Caki2 (cell line): Measurements from ENCODE around the gene PPP2R1B. TPM values are rescaled to one million over a fixed set of nuclear protein-coding genes. Genes with fewer than 3 reads are reported as not detected.
A peak's percentile ranks its signal among the peaks of the same experiment; 100 is the strongest.

Experiments
- DNase-seq: peaks from one replicate; pipeline ENCODE4 v3.0.0-alpha.2; 2015; ENCODE audit warnings: low read depth
- in situ Hi-C: cut with HindIII; loops from 2 replicates; pipeline ENCODE4 v1.10.0; 2016; ENCODE audit warnings: low sequenced_read_pairs, low pct_unique_long_range_greater_than_20kb, mixed read lengths
- total RNA-seq: library from RNA; depleted of rRNA; stranded (reverse); fragments of >200 nt; shearing (Covaris generic); gene quantifications from 2 replicates; pipeline ENCODE4 v1.2.3, GENCODE V29; 2014; ENCODE audit warnings: low replicate concordance

The PPP2R1B gene
- total RNA-seq, 1 experiment from 2014 or later: 4.7 TPM

GRCh38 chr11:111715142-111715816 is 50.9 kb downstream of the PPP2R1B start:
- in situ Hi-C loops: no loop called here
- no peak for DNase-seq

- in situ Hi-C loops: no loop called here
- DNase-seq: no peak
These were observed 51.7 kb downstream of the PPP2R1B start for GRCh38 chr11:111714522-111714921.

- in situ Hi-C loops: no loop called here
- no peak for DNase-seq
These were observed 58.5 kb downstream of the PPP2R1B start for GRCh38 chr11:111707691-111708067.

GRCh38 chr11:111707039-111707690 is 59.0 kb downstream of the PPP2R1B start:
- DNase-seq: no peak
- in situ Hi-C loops: no loop called here

- no peak for DNase-seq
- in situ Hi-C loops: no loop called here
These were observed 62.6 kb downstream of the PPP2R1B start for GRCh38 chr11:111703576-111703975.

- no peak for DNase-seq
- in situ Hi-C loops: no loop called here
These were observed 63.6 kb downstream of the PPP2R1B start for GRCh38 chr11:111702623-111703022.

GRCh38 chr11:111700162-111700561 is 66.0 kb downstream of the PPP2R1B start:
- no peak for DNase-seq
- in situ Hi-C loops: no loop called here

GRCh38 chr11:111699579-111700156 is 66.5 kb downstream of the PPP2R1B start:
- in situ Hi-C loops: no loop called here
- no peak for DNase-seq

GRCh38 chr11:111698852-111699559 is 67.2 kb downstream of the PPP2R1B start:
- DNase-seq: no peak
- in situ Hi-C loops: no loop called here

- in situ Hi-C loops: no loop called here
These were observed 68.2 kb downstream of the PPP2R1B start for GRCh38 chr11:111697933-111698371.

GRCh38 chr11:111696556-111696955 is 69.6 kb downstream of the PPP2R1B start:
- DNase-seq: no peak
- in situ Hi-C loops: no loop called here

More at GRCh38 chr11:111697933-111698371, 68.2 kb downstream of the PPP2R1B start:
- DNase-seq: no peak

GRCh38 chr11:111694851-111695250 is 71.3 kb downstream of the PPP2R1B start:
- DNase-seq: peak; percentile 80
- in situ Hi-C loops: no loop called here

- in situ Hi-C loops: no loop called here
- DNase-seq: no peak
These were observed 72.8 kb downstream of the PPP2R1B start for GRCh38 chr11:111693224-111693937.

- in situ Hi-C loops: no loop called here
- no peak for DNase-seq
These were observed 74.4 kb downstream of the PPP2R1B start for GRCh38 chr11:111691741-111692140.

GRCh38 chr11:111691176-111691575 is 75.0 kb downstream of the PPP2R1B start:
- in situ Hi-C loops: no loop called here
- no peak for DNase-seq

- DNase-seq: no peak
- in situ Hi-C loops: no loop called here
These were observed 78.2 kb downstream of the PPP2R1B start for GRCh38 chr11:111688013-111688412.

GRCh38 chr11:111684251-111684650 is 81.9 kb downstream of the PPP2R1B start:
- in situ Hi-C loops: no loop called here

GRCh38 chr11:111683806-111684205 is 82.4 kb downstream of the PPP2R1B start:
- DNase-seq: no peak
- in situ Hi-C loops: no loop called here

More at GRCh38 chr11:111684251-111684650, 81.9 kb downstream of the PPP2R1B start:
- DNase-seq: no peak
